HuH-7.5 (cell line): ENCODE measurements around the gene PLD1.

ENCODE experiments used
- DNase-seq: peaks from one replicate; pipeline ENCODE4 v3.0.0; 2011; ENCODE audit warnings: low spot score

PLD1 gene

DNA sequence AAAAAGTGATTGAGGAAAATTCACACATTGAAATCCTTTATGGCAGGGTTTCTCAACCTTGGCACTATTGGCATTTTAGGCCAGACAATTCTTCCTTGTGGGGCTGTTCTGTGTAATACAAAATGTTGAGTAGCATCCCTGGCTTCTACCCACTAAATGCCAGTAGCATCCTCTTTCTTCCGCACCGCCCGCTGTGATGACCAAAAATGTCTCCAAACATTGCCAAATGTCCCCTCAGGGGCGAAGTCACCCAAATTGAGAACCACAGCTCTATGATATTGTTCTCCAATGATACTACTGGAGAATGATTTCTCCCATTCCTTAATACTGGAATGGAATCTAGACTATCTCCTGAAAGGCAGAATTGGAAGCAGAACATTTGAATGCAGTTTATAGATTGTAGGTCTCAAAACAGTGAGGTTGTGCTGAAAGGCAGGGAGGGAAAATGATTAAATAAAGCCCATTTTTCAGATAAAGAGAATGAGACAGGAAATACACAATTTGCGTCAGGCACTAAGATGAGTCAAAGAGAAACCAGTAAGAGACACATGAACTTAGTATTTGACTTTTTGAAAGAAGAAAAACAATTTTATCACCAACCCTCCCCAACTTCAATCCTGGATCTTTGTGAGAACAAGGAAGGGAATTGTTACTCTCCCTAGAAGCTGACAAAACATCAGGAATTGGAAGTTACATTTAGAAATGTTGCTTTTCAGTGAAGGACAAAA is 248.5 kb downstream of the PLD1 start:
- no peak for DNase-seq

DNA sequence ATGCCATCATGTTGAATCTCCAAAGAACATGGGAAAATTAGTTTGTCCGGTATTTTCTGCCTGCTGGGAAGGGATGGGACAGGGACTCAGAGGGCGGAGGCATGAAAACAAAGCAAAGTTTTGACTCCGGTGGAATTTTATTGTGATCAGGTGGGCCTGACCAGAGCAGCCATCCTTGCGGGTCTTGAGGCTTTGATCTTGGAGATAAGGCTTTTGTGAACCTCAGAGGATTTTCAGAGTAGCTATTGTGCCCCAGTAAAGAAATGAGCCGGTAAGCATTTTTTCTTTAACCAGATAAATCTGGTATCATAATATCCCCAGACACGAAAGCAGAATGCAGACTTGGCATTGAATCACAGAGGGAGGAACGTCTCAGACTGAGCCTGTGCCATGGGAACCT is 250.7 kb downstream of the PLD1 start:
- no peak for DNase-seq

DNA sequence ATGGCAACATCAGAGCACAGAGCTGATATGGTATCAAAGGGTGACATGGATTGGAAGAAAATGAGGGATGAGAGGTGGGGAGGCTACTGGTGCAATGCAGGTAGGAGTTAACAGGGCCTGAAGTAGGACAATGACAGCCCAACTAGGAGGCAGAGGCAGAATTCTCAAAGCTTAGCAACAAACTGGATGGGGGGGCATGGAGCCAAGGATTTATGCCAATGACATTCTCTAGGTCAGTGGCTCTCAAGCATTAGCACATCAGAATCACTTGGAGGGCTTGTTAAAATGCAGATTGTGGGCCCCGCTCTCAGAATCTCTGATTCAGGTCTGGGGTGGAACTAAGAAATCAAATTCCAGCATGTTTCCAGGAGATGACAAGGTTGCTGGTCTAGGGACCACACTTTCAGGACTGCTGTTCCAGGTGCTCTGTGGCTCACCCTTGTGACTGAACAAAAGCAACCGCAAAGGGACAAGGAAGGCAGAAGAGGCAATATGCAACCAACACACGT is 252.0 kb downstream of the PLD1 start:
- no peak for DNase-seq

DNA sequence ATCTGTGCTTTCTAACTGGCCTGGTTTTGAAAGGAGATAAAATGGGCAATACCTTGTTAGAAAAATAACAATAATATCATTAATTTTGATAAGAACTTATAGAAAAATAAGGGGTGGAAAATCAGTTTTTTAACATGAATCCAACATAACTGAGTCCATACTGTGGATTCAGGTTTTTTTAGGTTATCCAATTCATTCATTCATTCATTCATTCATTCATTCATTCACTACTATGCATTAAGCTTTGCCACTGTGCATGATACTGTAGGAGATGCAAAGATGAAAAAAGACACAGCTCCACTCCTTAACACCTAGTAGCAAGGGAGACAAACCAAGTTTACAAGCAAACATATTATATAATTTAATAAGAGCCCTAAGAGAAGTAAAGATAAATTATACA is 253.1 kb downstream of the PLD1 start:
- DNase-seq, result no peak

DNA sequence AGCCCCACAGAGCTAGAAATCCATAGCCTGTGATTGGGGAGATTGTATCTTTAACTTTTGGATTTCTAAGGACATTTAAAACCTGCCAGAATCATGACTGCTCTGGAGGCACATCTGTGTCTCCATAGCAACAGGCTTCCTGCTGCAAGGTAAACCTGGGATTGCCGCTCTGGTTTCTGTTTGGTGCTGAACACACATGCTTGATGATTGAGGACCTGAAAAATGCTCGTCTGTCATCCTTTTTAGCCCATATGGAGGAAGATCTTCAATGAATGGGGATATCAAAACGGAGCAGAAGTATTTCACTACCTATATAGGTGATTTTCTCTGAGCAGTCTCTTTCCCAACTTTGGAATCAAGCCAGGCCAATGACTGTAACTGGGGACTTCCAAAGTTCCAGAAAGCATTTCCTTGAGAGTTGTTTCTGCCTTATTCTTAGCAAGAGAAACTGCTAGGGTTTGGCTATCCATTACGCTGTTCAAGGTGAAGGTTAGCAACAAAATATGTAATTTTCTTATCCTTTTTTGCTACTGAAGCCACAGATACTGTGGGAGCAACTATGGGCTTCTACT is 253.6 kb downstream of the PLD1 start:
- no peak for DNase-seq

DNA sequence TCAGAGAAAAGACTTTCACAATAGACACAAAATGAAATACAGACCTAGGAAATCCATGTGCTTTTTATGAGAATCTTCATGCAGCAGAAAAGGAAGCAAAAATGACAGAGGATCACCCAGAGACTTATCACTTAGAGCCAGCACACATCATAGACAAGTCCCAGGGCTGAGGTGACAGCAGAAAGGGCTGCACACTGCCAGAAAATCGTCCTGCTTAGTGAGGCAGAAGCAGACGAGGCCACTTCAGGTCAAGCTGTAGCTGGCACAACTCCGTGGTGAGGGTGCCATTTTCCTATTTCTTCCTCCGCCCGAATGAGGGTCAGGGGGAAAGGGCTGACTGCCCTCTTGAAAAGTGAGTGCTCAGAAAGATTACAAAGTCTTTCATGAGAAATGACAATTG is 254.1 kb downstream of the PLD1 start:
- no peak for DNase-seq

- no peak for DNase-seq
These were observed 257.2 kb downstream of the PLD1 start for GRCh38 chr3:171553086-171553485.

GRCh38 chr3:171552531-171552930 is 257.8 kb downstream of the PLD1 start:
- DNase-seq, result no peak

GRCh38 chr3:171551296-171551695 is 259.0 kb downstream of the PLD1 start:
- DNase-seq, result no peak
